Caco-2 (cell line): ENCODE measurements around the gene SLC22A4. TPM values are rescaled to one million over a fixed set of nuclear protein-coding genes. Genes with fewer than 3 reads are reported as not detected.
A peak's percentile ranks its signal among the peaks of the same experiment; 100 is the strongest.

Experiments
- BruUV-seq: library from RNA; stranded (reverse); fragments of 400-500 nt; replicated peaks from 2 replicates; lab custom pipeline; 2021; lab: Mats Ljungman, UMichigan
- CTCF ChIA-PET: fragments of 300-600 bp; sonication (Branson Sonifier 250); formaldehyde crosslinking; loops from one replicate; lab custom pipeline; 2022; ENCODE audit warnings: antibody characterized with exemption; lab: Charles Lee
- POLR2A ChIA-PET: fragments of 300-600 bp; sonication (Branson Sonifier 250); formaldehyde crosslinking; loops from one replicate; lab custom pipeline; 2022; ENCODE audit warnings: antibody characterized with exemption; lab: Charles Lee
- DNase-seq, 2 experiments: peaks; one replicate each; pipeline versions ENCODE4 v3.0.0 to v3.0.0-alpha.2; 2020 to 2022
- H3K27me3 ChIP-seq: replicated peaks from 2 replicates; pipeline ENCODE4 v1.6.0; 2011; ENCODE audit warnings: low read length; ENCODE audit not compliant: control insufficient read depth, insufficient read depth
- H3K36me3 ChIP-seq: 2 replicates; pipeline ENCODE4 v1.5.1; 2011; ENCODE audit warnings: low read length; ENCODE audit not compliant: control insufficient read depth, insufficient read depth
- H3K4me1 ChIP-seq: fragments of 250-450 bp; sonication (Bioruptor Pico); 2 replicates; pipeline ENCODE4 v1.5.1; 2020; ENCODE audit warnings: mild to moderate bottlenecking
- H3K4me3 ChIP-seq: 2 replicates; pipeline ENCODE4 v1.5.1; 2011; ENCODE audit warnings: low read depth, mild to moderate bottlenecking, control low read depth, low read length
- H3K9me3 ChIP-seq: fragments of 250-450 bp; sonication (Bioruptor Pico); 2 replicates; pipeline ENCODE4 v1.5.1; 2020; ENCODE audit warnings: mild to moderate bottlenecking, moderate library complexity
- H3K27ac Mint-ChIP-seq: one replicate; pipeline ENCODE4 v1.8.0; 2022; ENCODE audit warnings: mixed read lengths; ENCODE audit not compliant: unreplicated experiment
- H3K27me3 Mint-ChIP-seq: one replicate; pipeline ENCODE4 v1.8.0; 2022; ENCODE audit warnings: mixed read lengths; ENCODE audit not compliant: insufficient read depth, unreplicated experiment
- H3K36me3 Mint-ChIP-seq: one replicate; pipeline ENCODE4 v1.8.0; 2022; ENCODE audit warnings: mild to moderate bottlenecking, mixed read lengths; ENCODE audit not compliant: insufficient read depth, unreplicated experiment
- H3K4me1 Mint-ChIP-seq: one replicate; pipeline ENCODE4 v1.8.0; 2022; ENCODE audit warnings: low read depth, mixed read lengths; ENCODE audit not compliant: unreplicated experiment
- H3K4me3 Mint-ChIP-seq: one replicate; pipeline ENCODE4 v1.8.0; 2022; ENCODE audit warnings: mild to moderate bottlenecking, moderate library complexity, mixed read lengths; ENCODE audit not compliant: unreplicated experiment
- H3K9me3 Mint-ChIP-seq: one replicate; pipeline ENCODE4 v1.8.0; 2022; ENCODE audit warnings: mixed read lengths; ENCODE audit not compliant: unreplicated experiment
- CTCF ChIP-seq, 2 experiments: fragments of 200-600 bp in 1 of 2; IDR thresholded peaks; 1 replicate in 1 of 2; 2 replicates in 1 of 2; pipeline versions ENCODE4 v1.5.1 to v1.8.0; 2011 to 2022; ENCODE audit warnings: antibody characterized with exemption in 1 of 2, control low read depth in 1 of 2, inconsistent platforms in 1 of 2, low read depth in 1 of 2, low read length in 1 of 2, mild to moderate bottlenecking in 1 of 2, moderate library complexity in 1 of 2; ENCODE audit not compliant: insufficient read depth in 1 of 2, severe bottlenecking in 1 of 2, unreplicated experiment in 1 of 2
- intact Hi-C: fragments of 100-400 bp; cut with micrococcal nuclease; formaldehyde crosslinking; loops from one replicate; pipeline ENCODE4 v1.10.0; 2022; ENCODE audit not compliant: unreplicated experiment
- total RNA-seq: library from RNA; stranded (reverse); gene quantifications from 2 replicates; pipeline ENCODE4 v1.2.3, GENCODE V29; 2022

The SLC22A4 gene
- total RNA-seq, 1 experiment from 2014 or later, result 1.5 TPM

- Histone ChIP-seq H3K9me3 (no peaks in the 10 kb centered on the region), H3K36me3 (no peaks in the 10 kb centered on the region; the same call in none of the 2 replicates), H3K27me3 (no peaks in the 10 kb centered on the region), H3K4me3 (no peak overlapping the region), H3K4me1 (peaks cover 13% of the 10 kb centered on the region)
- intact Hi-C loops, result no loop called here
- TF ChIP-seq CTCF (IDR thresholded peaks at IDR 0.05; ENCODE audit: insufficient read depth in 1 of 2, low read depth in 1 of 2, low read length in 1 of 2, severe bottlenecking in 1 of 2, unreplicated experiment in 1 of 2), result no peak
- POLR2A ChIA-PET, result no interaction called here
- CTCF ChIA-PET, result no interaction called here
- Mint-ChIP-seq H3K27me3 (no peaks in the 10 kb centered on the region), H3K36me3 (no peaks in the 10 kb centered on the region), H3K4me1 (peaks cover 13% of the 10 kb centered on the region), H3K9me3 (no peaks in the 10 kb centered on the region), H3K27ac (no peak overlapping the region), H3K4me3 (no peak overlapping the region)
- BruUV-seq, result no TSS peak
- DNase-seq, result no peak
Measured at GRCh38 chr5:132321109-132321721, 27.0 kb downstream of the SLC22A4 start.

DNA sequence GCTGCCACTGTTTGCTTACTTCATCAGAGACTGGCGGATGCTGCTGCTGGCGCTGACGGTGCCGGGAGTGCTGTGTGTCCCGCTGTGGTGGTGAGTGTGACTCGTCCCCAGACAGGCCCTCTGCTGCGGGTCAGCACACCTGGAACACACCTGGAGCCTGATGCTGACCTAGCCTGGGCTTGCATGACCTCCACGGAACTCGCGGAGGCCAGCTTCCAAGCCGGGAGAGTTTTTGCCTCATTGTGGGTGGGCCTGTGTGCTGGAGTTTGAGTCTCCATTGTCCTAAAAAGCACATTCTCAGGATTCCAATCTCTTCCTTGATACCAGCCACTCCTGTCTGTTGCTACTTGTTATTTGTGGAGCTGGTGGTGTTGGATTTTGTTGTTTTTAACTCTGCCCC lies 28.1 kb downstream of the SLC22A4 start:
- DNase-seq, result peak; percentile 37 to 48
- CTCF ChIA-PET, result interaction anchor here (0.9 to 1.5 kb wide), 2 partner anchors 29 to 50 kb away, joined by 3 to 4 read pairs; no protein-coding TSS in a partner anchor

DNA sequence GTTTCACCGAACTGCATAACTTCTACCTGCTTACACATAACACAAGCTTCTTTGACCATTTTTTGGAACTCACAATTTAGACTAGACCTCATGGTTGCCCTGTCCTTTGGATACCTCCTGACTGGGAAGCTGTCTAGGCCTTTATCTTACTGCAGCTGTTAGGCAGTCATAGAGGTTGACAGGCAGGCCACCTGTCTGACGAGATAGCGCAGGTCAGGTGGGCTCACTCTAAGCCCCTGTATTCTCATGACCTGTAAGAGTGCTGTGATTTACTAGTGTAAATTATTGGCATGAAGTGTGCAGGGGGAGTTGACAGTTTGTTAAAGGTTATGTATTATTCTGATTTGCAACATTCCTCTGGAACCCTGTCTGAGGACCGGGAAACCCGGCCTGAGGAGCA lies 29.0 kb downstream of the SLC22A4 start:
- H3K4me3 Mint-ChIP-seq, result no peak overlapping the region
- no peaks in the 10 kb centered on the region for H3K9me3 Mint-ChIP-seq
- intact Hi-C loops, result loop anchor here (2.0 kb wide), 1 partner anchor 28 kb away; the partner anchor contains the start of gene SLC22A4
- ChIA-PET POLR2A (interaction anchor here (1.3 kb wide), 1 partner anchor 29 kb away, joined by 3 read pairs; the partner anchor contains the start of gene SLC22A4), CTCF (interaction anchor here (0.9 to 1.5 kb wide), 2 partner anchors 30 to 51 kb away, joined by 3 to 4 read pairs; no protein-coding TSS in a partner anchor)
- Histone ChIP-seq H3K36me3 (no peaks in the 10 kb centered on the region; the same call in none of the 2 replicates), H3K4me1 (peaks cover 13% of the 10 kb centered on the region), H3K9me3 (no peaks in the 10 kb centered on the region), H3K27me3 (no peaks in the 10 kb centered on the region), H3K4me3 (no peak overlapping the region)
- no TSS peak for BruUV-seq
- no peak for DNase-seq
- no peaks in the 10 kb centered on the region for H3K27me3 Mint-ChIP-seq
- peaks cover 13% of the 10 kb centered on the region for H3K4me1 Mint-ChIP-seq
- no peak for TF ChIP-seq CTCF (IDR thresholded peaks at IDR 0.05; ENCODE audit: insufficient read depth in 1 of 2, low read depth in 1 of 2, low read length in 1 of 2, severe bottlenecking in 1 of 2, unreplicated experiment in 1 of 2)
- no peaks in the 10 kb centered on the region for H3K36me3 Mint-ChIP-seq
- peak overlapping the region; percentile 13 for H3K27ac Mint-ChIP-seq

More for the DNA sequence above, 28.1 kb downstream of the SLC22A4 start:
- Mint-ChIP-seq H3K27ac (peak overlapping the region; percentile 13), H3K36me3 (no peaks in the 10 kb centered on the region), H3K27me3 (no peaks in the 10 kb centered on the region), H3K9me3 (no peaks in the 10 kb centered on the region), H3K4me3 (no peak overlapping the region), H3K4me1 (peaks cover 13% of the 10 kb centered on the region)
- no peaks in the 10 kb centered on the region for H3K9me3 ChIP-seq
- BruUV-seq, result no TSS peak
- H3K36me3 ChIP-seq, result no peaks in the 10 kb centered on the region; the same call in none of the 2 replicates
- POLR2A ChIA-PET, result interaction anchor here (0.6 kb wide), 1 partner anchor 47 kb away, joined by 3 read pairs; the partner anchor contains the start of gene SLC22A5
- no peak for TF ChIP-seq CTCF (IDR thresholded peaks at IDR 0.05; ENCODE audit: insufficient read depth in 1 of 2, low read depth in 1 of 2, low read length in 1 of 2, severe bottlenecking in 1 of 2, unreplicated experiment in 1 of 2)
- intact Hi-C loops, result loop anchor here (2.0 kb wide), 1 partner anchor 27 kb away; the partner anchor contains the start of gene SLC22A4
- H3K4me3 ChIP-seq, result no peak overlapping the region
- H3K27me3 ChIP-seq, result no peaks in the 10 kb centered on the region
- peaks cover 13% of the 10 kb centered on the region for H3K4me1 ChIP-seq
